BLaER1 treated with 17β-estradiol and CSF1 and Interleukin-3, amounts not matched to agents 10 nM and 100 nM (cell line): ENCODE data around the gene JPH3.
A peak's percentile ranks its signal among the peaks of the same experiment; 100 is the strongest.
"Not testable (repeated sequence)": the region's sequence is repeated elsewhere in the genome, so short reads cannot be mapped to it uniquely, and the experiment has no call there.

ENCODE experiments used
- H3K27ac ChIP-seq, 11 experiments: shearing (Covaris generic); formaldehyde crosslinking; 2 replicates each; pipeline ENCODE4 v1.8.1; 2022
- H3K27me3 ChIP-seq, 11 experiments: shearing (Covaris generic); formaldehyde crosslinking; 2 replicates each; pipeline ENCODE4 v1.8.1; 2022
- H3K36me3 ChIP-seq, 11 experiments: shearing (Covaris generic); formaldehyde crosslinking; 2 replicates each; pipeline ENCODE4 v1.8.1; 2022
- H3K4me1 ChIP-seq, 10 experiments: shearing (Covaris generic); formaldehyde crosslinking; 2 replicates each; pipeline ENCODE4 v1.8.1; 2022
- H3K4me2 ChIP-seq, 11 experiments: shearing (Covaris generic); formaldehyde crosslinking; 2 replicates each; pipeline ENCODE4 v1.8.1; 2022
- H3K4me3 ChIP-seq, 10 experiments: shearing (Covaris generic); formaldehyde crosslinking; 2 replicates each; pipeline ENCODE4 v1.8.1; 2022
- H3K9ac ChIP-seq, 11 experiments: shearing (Covaris generic); formaldehyde crosslinking; 2 replicates each; pipeline ENCODE4 v1.8.1; 2022
- H3K9me3 ChIP-seq, 11 experiments: shearing (Covaris generic); formaldehyde crosslinking; replicated peaks in 1 of 11; 2 replicates each; pipeline ENCODE4 v1.8.1; 2022
- H4K20me1 ChIP-seq, 11 experiments: shearing (Covaris generic); formaldehyde crosslinking; 2 replicates each; pipeline ENCODE4 v1.8.1; 2022
- Cebpa-rat ChIP-seq, 11 experiments: shearing (Covaris generic); IDR thresholded peaks; 2 replicates each; pipeline ENCODE4 v1.8.1; 2022

JPH3 gene

GRCh38 chr16:87570572-87570937 lies 31.8 kb upstream of the JPH3 start:
- no peak for TF ChIP-seq Cebpa-rat (IDR thresholded peaks at IDR 0.05)
- no peak overlapping the region for H3K27ac ChIP-seq
- no peak overlapping the region; a peak in 1 of 22 replicates for H3K9ac ChIP-seq
- H3K4me3 ChIP-seq: no peak overlapping the region
- peak overlapping the region in 4 of 11 experiments; percentile 6 to 28 (median 21); a peak in 3 of 22 replicates for H3K4me2 ChIP-seq
- H3K27me3 ChIP-seq: peaks cover 20 to 33% (median 31%) of the 10 kb centered on the region in 11 experiments; a peak in 21 of 22 replicates
- peaks cover 0 to 8% (median 0%) of the 10 kb centered on the region in 11 experiments; a peak in 4 of 22 replicates for H4K20me1 ChIP-seq
- H3K4me1 ChIP-seq: peaks cover 0 to 12% (median 0%) of the 10 kb centered on the region in 10 experiments; a peak in 4 of 20 replicates
- H3K9me3 ChIP-seq: no peaks in the 10 kb centered on the region
- H3K36me3 ChIP-seq: no peaks in the 10 kb centered on the region

GRCh38 chr16:87570938-87571867 lies 31.1 kb upstream of the JPH3 start:
- H3K27ac ChIP-seq: no peak overlapping the region
- H3K4me1 ChIP-seq: peaks cover 0 to 12% (median 0%) of the 10 kb centered on the region in 10 experiments; a peak in 4 of 20 replicates
- no peaks in the 10 kb centered on the region for H3K36me3 ChIP-seq
- no peak overlapping the region; a peak in 1 of 22 replicates for H3K9ac ChIP-seq
- peaks cover 0 to 8% (median 0%) of the 10 kb centered on the region in 11 experiments; a peak in 4 of 22 replicates for H4K20me1 ChIP-seq
- no peaks in the 10 kb centered on the region for H3K9me3 ChIP-seq
- no peak overlapping the region for H3K4me3 ChIP-seq
- no peak for TF ChIP-seq Cebpa-rat (IDR thresholded peaks at IDR 0.05)
- H3K27me3 ChIP-seq: peaks cover 20 to 33% (median 31%) of the 10 kb centered on the region in 11 experiments; a peak in 21 of 22 replicates
- H3K4me2 ChIP-seq: no peak overlapping the region

- Histone ChIP-seq H3K4me3 (no peak overlapping the region), H3K27me3 (peaks cover 20 to 33% (median 31%) of the 10 kb centered on the region in 11 experiments; a peak in 21 of 22 replicates), H3K4me2 (no peak overlapping the region), H3K9ac (no peak overlapping the region), H3K27ac (no peak overlapping the region), H3K4me1 (peaks cover 0 to 12% (median 0%) of the 10 kb centered on the region in 10 experiments; a peak in 4 of 20 replicates), H3K9me3 (no peaks in the 10 kb centered on the region), H3K36me3 (no peaks in the 10 kb centered on the region), H4K20me1 (peaks cover 0 to 14% (median 0%) of the 10 kb centered on the region in 11 experiments; a peak in 4 of 22 replicates)
- no peak for TF ChIP-seq Cebpa-rat (IDR thresholded peaks at IDR 0.05)
Observed at GRCh38 chr16:87571868-87572244, 30.5 kb upstream of the JPH3 start.

GRCh38 chr16:87572959-87573358 lies 29.3 kb upstream of the JPH3 start:
- no peak for TF ChIP-seq Cebpa-rat (IDR thresholded peaks at IDR 0.05)
- no peaks in the 10 kb centered on the region for H3K9me3 ChIP-seq
- H3K9ac ChIP-seq: no peak overlapping the region
- peaks cover 0 to 14% (median 0%) of the 10 kb centered on the region in 11 experiments; a peak in 4 of 22 replicates for H4K20me1 ChIP-seq
- H3K27me3 ChIP-seq: peaks cover 20 to 33% (median 31%) of the 10 kb centered on the region in 11 experiments; a peak in 21 of 22 replicates
- no peaks in the 10 kb centered on the region for H3K36me3 ChIP-seq
- no peak overlapping the region for H3K4me2 ChIP-seq
- no peak overlapping the region for H3K4me3 ChIP-seq
- H3K4me1 ChIP-seq: peaks cover 0 to 12% (median 0%) of the 10 kb centered on the region in 10 experiments; a peak in 4 of 20 replicates
- H3K27ac ChIP-seq: no peak overlapping the region

GRCh38 chr16:87575027-87575804 lies 27.1 kb upstream of the JPH3 start:
- Histone ChIP-seq H3K9me3 (no peaks in the 10 kb centered on the region), H3K9ac (no peak overlapping the region), H3K4me2 (no peak overlapping the region), H4K20me1 (peaks cover 0 to 12% (median 0%) of the 10 kb centered on the region in 11 experiments; a peak in 4 of 22 replicates), H3K4me1 (peaks cover 0 to 8% (median 0%) of the 10 kb centered on the region in 10 experiments; a peak in 4 of 20 replicates), H3K27me3 (peaks cover 16 to 26% (median 23%) of the 10 kb centered on the region in 11 experiments; a peak in 21 of 22 replicates), H3K27ac (no peak overlapping the region), H3K4me3 (no peak overlapping the region), H3K36me3 (no peaks in the 10 kb centered on the region)
- no peak for TF ChIP-seq Cebpa-rat (IDR thresholded peaks at IDR 0.05)

GRCh38 chr16:87576171-87576570 lies 26.1 kb upstream of the JPH3 start:
- Histone ChIP-seq H3K4me1 (no peaks in the 10 kb centered on the region), H3K9me3 (no peaks in the 10 kb centered on the region), H3K27me3 (peaks cover 7 to 16% (median 13%) of the 10 kb centered on the region in 11 experiments; a peak in 20 of 22 replicates), H3K4me2 (no peak overlapping the region), H3K9ac (no peak overlapping the region), H3K36me3 (no peaks in the 10 kb centered on the region), H3K27ac (no peak overlapping the region), H3K4me3 (no peak overlapping the region), H4K20me1 (peaks cover 0 to 6% (median 0%) of the 10 kb centered on the region in 11 experiments; a peak in 2 of 22 replicates)
- TF ChIP-seq Cebpa-rat (IDR thresholded peaks at IDR 0.05): no peak

- H3K36me3 ChIP-seq, H3K9ac ChIP-seq, H3K27me3 ChIP-seq, H3K27ac ChIP-seq, H3K4me2 ChIP-seq, H3K9me3 ChIP-seq, H3K4me3 ChIP-seq: not testable (repeated sequence)
- Histone ChIP-seq H4K20me1 (peaks cover 0 to 13% (median 0%) of the 10 kb centered on the region in 11 experiments; a peak in 2 of 22 replicates), H3K4me1 (peaks cover 0 to 12% (median 0%) of the 10 kb centered on the region in 10 experiments; a peak in 1 of 20 replicates)
Observed at GRCh38 chr16:87578142-87578930, 24.0 kb upstream of the JPH3 start.

GRCh38 chr16:87579691-87580090 lies 22.6 kb upstream of the JPH3 start:
- Histone ChIP-seq H3K4me2 (no peak overlapping the region), H3K4me1 (peaks cover 0 to 12% (median 0%) of the 10 kb centered on the region in 10 experiments; a peak in 1 of 20 replicates), H3K27me3 (no peaks in the 10 kb centered on the region), H3K36me3 (no peaks in the 10 kb centered on the region), H3K9ac (no peak overlapping the region), H4K20me1 (peaks cover 0 to 13% (median 0%) of the 10 kb centered on the region in 11 experiments; a peak in 2 of 22 replicates), H3K27ac (no peak overlapping the region), H3K9me3 (no peaks in the 10 kb centered on the region), H3K4me3 (no peak overlapping the region)
- TF ChIP-seq Cebpa-rat (IDR thresholded peaks at IDR 0.05): no peak
